Gastrocnemius medialis (tissue), 4 donors: ENCODE results near the gene WDR18.

Experiments used
- POLR2A ChIP-seq, 2 donors: fragments of 450-650 bp; IDR thresholded peaks; one replicate each; pipeline ENCODE4 v1.6.1; 2017; ENCODE audit warnings: antibody characterized with exemption in 2 of 2, mild to moderate bottlenecking in 2 of 2, moderate library complexity in 2 of 2
- TF ChIP-seq, protein P1 (sequence below), 5 experiments: fragments of 450-650 bp in 3 of 5; fragments of 200-600 bp in 2 of 5; sonication (generic) in 2 of 5; IDR thresholded peaks in 4 of 5; conservative IDR thresholded peaks in 1 of 5; 1 replicate in 4 of 5; 2 replicates in 1 of 5; pipeline ENCODE4 v1.5.1; 2016 to 2019; ENCODE audit warnings: antibody characterized with exemption in 5 of 5, mild to moderate bottlenecking in 3 of 5, moderate library complexity in 3 of 5

- TF ChIP-seq, protein P1, sequence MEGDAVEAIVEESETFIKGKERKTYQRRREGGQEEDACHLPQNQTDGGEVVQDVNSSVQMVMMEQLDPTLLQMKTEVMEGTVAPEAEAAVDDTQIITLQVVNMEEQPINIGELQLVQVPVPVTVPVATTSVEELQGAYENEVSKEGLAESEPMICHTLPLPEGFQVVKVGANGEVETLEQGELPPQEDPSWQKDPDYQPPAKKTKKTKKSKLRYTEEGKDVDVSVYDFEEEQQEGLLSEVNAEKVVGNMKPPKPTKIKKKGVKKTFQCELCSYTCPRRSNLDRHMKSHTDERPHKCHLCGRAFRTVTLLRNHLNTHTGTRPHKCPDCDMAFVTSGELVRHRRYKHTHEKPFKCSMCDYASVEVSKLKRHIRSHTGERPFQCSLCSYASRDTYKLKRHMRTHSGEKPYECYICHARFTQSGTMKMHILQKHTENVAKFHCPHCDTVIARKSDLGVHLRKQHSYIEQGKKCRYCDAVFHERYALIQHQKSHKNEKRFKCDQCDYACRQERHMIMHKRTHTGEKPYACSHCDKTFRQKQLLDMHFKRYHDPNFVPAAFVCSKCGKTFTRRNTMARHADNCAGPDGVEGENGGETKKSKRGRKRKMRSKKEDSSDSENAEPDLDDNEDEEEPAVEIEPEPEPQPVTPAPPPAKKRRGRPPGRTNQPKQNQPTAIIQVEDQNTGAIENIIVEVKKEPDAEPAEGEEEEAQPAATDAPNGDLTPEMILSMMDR (IDR thresholded peaks at IDR 0.05 in 4 of 5, conservative IDR thresholded peaks at IDR 0.05 in 1 of 5): no peak
- TF ChIP-seq POLR2A (IDR thresholded peaks at IDR 0.05): no peak
Measured at GRCh38 chr19:972281-972680, 11.9 kb upstream of the WDR18 start.
